GM21723 (cell line): ENCODE results near the gene RNF212B.

Experiments used
- ATAC-seq: cut with Tn5 transposase; IDR thresholded peaks from one replicate; pipeline ENCODE4 v1.9.1; 2021; ENCODE audit warnings: mild to moderate bottlenecking, moderate library complexity; ENCODE audit not compliant: unreplicated experiment

RNF212B gene

GRCh38 chr14:23294734-23295561 is 57.2 kb downstream of the RNF212B start:
- peak; percentile 63 for ATAC-seq

- no peak for ATAC-seq
Measured at GRCh38 chr14:23296012-23296777, 58.5 kb downstream of the RNF212B start.

- ATAC-seq, result no peak
Measured at GRCh38 chr14:23297096-23297495, 59.4 kb downstream of the RNF212B start.

DNA sequence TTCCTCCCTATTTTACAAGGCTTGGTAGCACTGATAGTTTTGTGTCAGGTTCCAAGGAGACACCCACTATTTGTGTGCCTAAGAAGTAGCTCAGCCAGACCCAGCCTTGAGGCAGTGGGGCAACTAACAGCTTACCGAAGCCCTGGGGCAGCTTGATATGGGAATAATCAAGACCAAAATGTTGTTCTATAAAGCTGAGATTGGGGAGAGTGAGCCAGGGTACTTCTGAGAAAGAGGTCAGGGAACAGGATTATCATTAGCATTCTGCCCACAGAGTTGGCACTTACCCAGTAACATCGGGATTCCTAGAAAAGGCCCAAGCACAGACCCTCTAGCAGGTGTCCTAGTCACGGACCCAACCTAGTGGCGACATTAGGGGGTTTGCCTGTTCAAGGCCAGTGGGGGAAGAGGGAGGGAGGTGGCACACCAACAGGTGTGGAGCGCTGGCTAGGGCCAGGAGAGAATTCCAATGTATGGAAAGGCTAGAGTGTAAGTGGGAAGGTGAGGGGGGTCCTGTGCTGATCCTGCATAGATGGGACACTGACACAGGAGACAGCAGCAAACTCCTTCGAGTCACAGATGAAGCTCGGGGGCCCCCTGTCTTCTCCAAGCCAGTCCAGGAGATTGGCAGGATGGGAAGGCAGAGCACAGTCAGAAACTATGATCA is 60.0 kb downstream of the RNF212B start:
- no peak for ATAC-seq

GRCh38 chr14:23299211-23299957 is 61.6 kb downstream of the RNF212B start:
- no peak for ATAC-seq

DNA sequence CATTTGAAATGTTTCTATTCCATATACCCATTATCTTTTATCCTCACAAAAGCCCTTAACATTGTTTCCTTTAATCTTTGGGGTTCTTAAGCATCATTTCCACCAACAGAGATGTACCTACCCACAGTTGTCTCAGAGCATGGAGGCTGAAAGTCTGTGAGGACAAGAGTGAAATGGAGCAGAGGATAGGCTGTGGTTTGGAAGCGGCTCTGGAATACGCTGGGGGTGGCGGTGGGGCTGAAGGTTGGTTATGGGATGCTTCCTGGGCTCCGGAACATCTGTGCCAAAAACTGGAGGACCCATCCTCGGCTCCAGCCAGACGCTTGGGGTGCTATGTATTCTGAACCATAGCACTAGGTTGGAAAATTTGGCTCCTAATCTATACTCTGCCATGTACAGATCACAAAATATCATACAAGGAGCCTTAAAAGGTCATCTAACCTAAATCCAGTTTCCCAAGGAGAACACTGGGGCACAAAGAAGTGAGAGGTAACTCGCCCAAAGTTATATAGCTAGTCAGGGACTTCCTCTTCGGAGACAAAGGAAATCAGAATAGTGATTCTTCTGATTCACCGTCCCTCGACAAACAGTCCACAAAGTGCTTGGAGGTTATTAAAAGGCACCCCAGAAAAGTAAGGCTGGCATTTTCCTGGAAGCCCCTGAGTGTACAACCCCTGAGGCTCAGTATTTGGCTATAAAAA is 62.4 kb downstream of the RNF212B start:
- ATAC-seq, result no peak

- ATAC-seq, result no peak
Measured at GRCh38 chr14:23300687-23301223, 63.0 kb downstream of the RNF212B start.

GRCh38 chr14:23301288-23301968 is 63.7 kb downstream of the RNF212B start:
- peak; percentile 77 for ATAC-seq

DNA sequence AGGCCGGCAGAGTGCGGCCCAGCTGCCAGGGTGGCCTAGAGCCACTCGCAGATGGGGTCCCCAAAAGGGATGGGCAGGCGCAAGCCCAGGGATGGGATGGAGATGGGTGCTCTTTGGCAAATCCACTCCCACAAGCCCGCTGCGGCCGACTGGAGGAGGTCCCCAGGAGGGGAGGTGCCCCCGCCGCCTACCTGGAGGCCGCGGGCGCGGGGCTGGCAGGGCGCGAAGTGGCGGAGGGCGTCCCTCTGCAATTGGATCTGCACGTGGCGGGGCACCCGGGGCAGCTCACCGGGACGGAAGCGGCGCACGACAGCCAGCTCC is 64.2 kb downstream of the RNF212B start:
- peak; percentile 16 for ATAC-seq

DNA sequence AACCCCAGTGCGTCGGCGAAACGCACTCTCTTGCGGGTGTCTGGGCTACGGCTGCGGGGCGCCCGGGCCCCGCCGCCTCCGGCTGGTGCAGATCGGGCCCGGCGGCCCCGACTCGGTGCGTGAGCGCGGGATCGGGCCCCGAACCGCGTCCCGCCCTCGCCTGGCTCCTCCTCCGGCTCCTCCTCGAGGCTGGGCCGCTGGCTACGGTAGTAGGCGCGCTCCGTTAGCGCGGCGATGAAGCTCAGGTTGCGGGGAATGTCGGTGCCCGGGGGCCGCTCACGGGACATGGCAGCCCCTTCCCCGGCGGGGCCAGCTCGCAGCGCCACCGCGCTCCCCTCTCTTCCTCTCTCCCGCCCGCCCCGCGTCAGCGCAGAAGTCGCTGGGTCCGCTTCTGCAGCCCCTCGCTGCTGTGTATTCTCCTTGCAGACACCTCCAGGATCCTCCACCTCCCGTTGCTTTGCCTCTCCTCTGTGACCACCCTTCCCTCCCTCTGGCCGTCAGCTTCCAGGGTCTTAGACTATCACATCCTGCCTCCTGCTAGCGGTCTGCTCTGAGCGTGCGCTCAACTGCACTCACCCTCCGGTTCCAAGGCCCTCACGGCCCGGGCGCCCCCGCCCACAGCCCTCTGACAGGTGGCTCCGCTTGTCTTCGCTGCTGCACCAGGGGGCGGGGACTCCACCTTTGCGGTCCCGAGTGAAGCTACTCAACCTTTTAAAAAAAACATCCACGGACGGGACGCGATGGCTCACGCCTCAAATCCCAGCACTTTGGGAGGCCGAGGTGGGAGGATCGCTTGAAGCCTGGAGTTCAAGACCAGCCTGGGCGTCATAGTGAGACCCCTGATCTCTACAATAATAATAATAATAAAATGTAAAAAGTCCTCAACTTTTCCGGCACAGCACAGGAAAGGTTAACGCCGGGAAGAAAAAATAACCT is 64.8 kb downstream of the RNF212B start, which contains the start of gene PPP1R3E:
PPP1R3E (minus strand) TSS at position 570 of the 936 bp plus-strand sequence; CDS start at position 287, 283 bp downstream.
- ATAC-seq, result peak; percentile 43

DNA sequence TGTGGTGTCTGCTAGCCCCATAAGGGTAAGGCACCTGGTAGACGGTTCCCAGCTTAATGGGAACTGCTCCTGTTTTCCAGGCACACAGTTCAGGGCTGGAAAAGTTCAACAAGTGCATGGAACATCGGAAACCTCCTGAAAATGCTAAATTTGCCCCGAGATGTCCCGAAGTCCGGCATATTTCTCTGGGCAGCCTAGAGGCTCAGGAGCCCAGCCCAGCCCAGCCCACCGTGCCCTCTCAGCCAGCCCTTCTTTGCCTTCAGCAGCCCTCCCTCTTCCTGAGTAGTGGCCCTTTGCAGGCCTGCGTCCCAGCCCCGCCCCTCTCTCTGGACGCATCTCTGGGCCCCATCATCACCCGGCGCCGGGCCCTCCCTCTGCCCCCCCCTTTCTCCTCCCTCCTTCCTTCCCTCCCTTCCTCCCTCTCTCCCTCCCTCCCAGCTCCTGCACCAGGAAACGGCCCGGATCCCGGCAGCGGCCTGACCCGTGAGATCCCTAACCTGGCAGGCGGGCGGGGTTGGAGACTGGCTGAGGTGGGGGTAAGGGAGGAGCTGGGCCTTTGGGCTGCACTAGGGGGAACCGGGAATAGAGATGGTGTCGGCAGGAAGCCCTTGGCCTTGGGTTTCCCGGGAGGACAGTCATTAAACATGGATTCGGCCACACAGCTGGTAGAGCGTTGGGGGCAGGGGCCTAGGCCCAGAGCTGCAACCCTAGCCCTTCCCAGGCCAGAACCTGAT is 68.8 kb downstream of the RNF212B start, which contains the start of gene BCL2L2:
BCL2L2 (plus strand) TSS at position 422 of the 734 bp plus-strand sequence. CDS start 935 bp downstream, outside the sequence.
- no peak for ATAC-seq

GRCh38 chr14:23307146-23307530 is 69.4 kb downstream of the RNF212B start:
- no peak for ATAC-seq

- no peak for ATAC-seq
Measured at GRCh38 chr14:23307687-23308644, 70.2 kb downstream of the RNF212B start.

DNA sequence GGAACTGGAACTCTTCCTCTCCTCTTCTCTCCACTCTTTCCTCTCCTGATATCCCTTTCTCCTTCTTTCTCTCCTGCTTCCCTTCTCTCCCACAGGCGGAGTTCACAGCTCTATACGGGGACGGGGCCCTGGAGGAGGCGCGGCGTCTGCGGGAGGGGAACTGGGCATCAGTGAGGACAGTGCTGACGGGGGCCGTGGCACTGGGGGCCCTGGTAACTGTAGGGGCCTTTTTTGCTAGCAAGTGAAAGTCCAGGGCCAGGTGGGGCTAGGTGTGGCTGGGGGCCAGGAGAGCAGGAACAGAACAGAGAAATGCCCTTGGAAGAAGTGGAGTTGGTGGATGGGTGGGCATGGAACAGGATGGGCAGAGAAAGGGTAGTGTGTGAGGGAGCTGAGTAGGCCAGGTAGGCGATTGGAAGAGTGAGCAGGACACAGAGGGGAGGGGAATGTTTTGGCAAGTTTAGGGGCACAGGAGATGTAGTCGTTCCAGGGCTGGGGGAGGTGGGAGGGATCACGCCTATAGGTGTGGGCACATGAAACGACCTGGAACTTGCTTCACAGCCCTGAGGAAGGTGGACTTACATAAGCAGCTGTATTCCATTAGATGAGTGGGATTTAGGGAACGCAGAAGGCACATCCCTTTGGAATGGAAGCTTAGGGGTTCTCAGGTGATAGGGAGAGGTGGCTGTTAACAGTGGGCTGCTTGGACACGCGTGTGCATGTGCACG is 71.1 kb downstream of the RNF212B start:
- no peak for ATAC-seq

- no peak for ATAC-seq
Measured at GRCh38 chr14:23310546-23310945, 72.8 kb downstream of the RNF212B start.

GRCh38 chr14:23316300-23316699 is 78.6 kb downstream of the RNF212B start:
- ATAC-seq, result no peak
